Breast epithelium (tissue), 4 donors: ENCODE results near the gene WDHD1. TPM values are rescaled to one million over a fixed set of nuclear protein-coding genes. Genes with fewer than 3 reads are reported as not detected.

Experiments
- DNase-seq, 2 donors: peaks; one replicate each; pipeline ENCODE4 v3.0.0-alpha.2; 2019; ENCODE audit warnings: low spot score in 2 of 2
- H3K27ac ChIP-seq, 2 donors: fragments of 200-600 bp; sonication (generic) in 1 of 2; one replicate each; pipeline ENCODE4 v1.5.1; 2016 to 2019; ENCODE audit warnings: mild to moderate bottlenecking in 1 of 2
- H3K27me3 ChIP-seq, 2 donors: fragments of 200-600 bp; sonication (generic) in 1 of 2; one replicate each; pipeline versions ENCODE4 v1.5.1 to v1.6.0; 2017 to 2019; ENCODE audit warnings: control low read depth in 1 of 2, mild to moderate bottlenecking in 1 of 2
- H3K36me3 ChIP-seq: fragments of 200-600 bp; one replicate; pipeline ENCODE4 v1.5.1; 2019
- H3K4me1 ChIP-seq, 2 donors: fragments of 200-600 bp; sonication (generic); one replicate each; pipeline ENCODE4 v1.5.1; 2016 to 2019; ENCODE audit warnings: control low read depth in 1 of 2
- H3K4me3 ChIP-seq, 3 donors: fragments of 200-600 bp; sonication (generic); 1 replicate in 2 of 3; 2 replicates in 1 of 3; pipeline ENCODE4 v1.5.1; 2016 to 2019; ENCODE audit warnings: mild to moderate bottlenecking in 3 of 3, moderate library complexity in 2 of 3
- H3K9me3 ChIP-seq, 2 donors: fragments of 200-600 bp; sonication (generic) in 1 of 2; one replicate each; pipeline ENCODE4 v1.5.1; 2016 to 2019; ENCODE audit warnings: control low read depth in 1 of 2
- POLR2A ChIP-seq: fragments of 450-650 bp; IDR thresholded peaks from one replicate; pipeline ENCODE4 v1.6.1; 2016; ENCODE audit warnings: antibody characterized with exemption, mild to moderate bottlenecking, moderate library complexity
- POLR2AphosphoS5 ChIP-seq, 3 donors: sonication (generic); formaldehyde crosslinking; IDR thresholded peaks; one replicate each; pipeline ENCODE4 v1.6.1; 2017; ENCODE audit warnings: antibody characterized with exemption in 3 of 3
- intact Hi-C: fragments of 100-400 bp; cut with DNase I; formaldehyde crosslinking; loops from one replicate; pipeline ENCODE4 v1.15.1; 2023; ENCODE audit warnings: low total_unique reads
- total RNA-seq, 3 donors: library from RNA; depleted of rRNA; stranded (reverse); fragments of >200 nt; gene quantifications; one replicate each; pipeline ENCODE4 v1.1.0, GENCODE V29; 2016
- TF ChIP-seq, protein P1 (sequence below), 3 donors: fragments of 450-650 bp; IDR thresholded peaks; one replicate each; pipeline ENCODE4 v1.5.1; 2016 to 2017; ENCODE audit warnings: antibody characterized with exemption in 3 of 3, mild to moderate bottlenecking in 3 of 3, moderate library complexity in 3 of 3

Gene WDHD1
- total RNA-seq, 3 donors from 2014 or later, result 1.8 to 3.5 (median 2.3) TPM

DNA sequence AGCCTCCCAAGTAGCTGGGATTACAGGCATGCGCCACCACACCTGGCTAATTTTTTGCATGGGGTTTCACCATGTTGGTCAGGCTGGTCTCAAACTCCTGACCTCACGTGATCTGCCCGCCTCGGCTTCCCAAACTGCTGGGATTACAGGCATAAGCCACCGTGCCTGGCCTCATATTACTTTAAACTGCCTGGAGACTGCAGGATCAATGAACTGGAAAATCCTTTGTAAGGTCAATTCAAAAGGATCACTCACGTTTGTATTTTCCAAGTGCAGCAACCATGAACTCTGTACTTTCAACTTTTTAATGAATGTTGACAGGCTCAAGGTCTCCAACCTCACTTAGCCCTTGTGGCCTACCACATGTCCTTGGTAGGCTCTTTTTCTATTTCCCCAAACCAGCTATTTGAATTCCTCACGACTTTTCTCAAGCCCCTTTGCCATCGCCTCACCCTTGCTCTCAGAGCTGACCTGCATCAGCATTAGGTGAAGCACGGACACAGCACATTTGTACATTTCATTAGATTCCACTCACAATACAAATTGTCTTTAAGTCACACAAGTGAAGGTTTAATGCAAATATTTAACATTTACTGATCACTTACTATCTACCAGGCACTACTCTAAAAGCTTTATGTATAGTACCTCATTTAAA lies 82.0 kb downstream of the WDHD1 start:
- no peak overlapping the region for H3K4me3 ChIP-seq
- H3K36me3 ChIP-seq, result no peaks in the 10 kb centered on the region
- no peak for DNase-seq
- intact Hi-C loops, result no loop called here
- no peaks in the 10 kb centered on the region for H3K27me3 ChIP-seq
- no peaks in the 10 kb centered on the region for H3K4me1 ChIP-seq
- no peaks in the 10 kb centered on the region for H3K9me3 ChIP-seq
- no peak for TF ChIP-seq POLR2AphosphoS5 (IDR thresholded peaks at IDR 0.05)
- TF ChIP-seq, protein P1, sequence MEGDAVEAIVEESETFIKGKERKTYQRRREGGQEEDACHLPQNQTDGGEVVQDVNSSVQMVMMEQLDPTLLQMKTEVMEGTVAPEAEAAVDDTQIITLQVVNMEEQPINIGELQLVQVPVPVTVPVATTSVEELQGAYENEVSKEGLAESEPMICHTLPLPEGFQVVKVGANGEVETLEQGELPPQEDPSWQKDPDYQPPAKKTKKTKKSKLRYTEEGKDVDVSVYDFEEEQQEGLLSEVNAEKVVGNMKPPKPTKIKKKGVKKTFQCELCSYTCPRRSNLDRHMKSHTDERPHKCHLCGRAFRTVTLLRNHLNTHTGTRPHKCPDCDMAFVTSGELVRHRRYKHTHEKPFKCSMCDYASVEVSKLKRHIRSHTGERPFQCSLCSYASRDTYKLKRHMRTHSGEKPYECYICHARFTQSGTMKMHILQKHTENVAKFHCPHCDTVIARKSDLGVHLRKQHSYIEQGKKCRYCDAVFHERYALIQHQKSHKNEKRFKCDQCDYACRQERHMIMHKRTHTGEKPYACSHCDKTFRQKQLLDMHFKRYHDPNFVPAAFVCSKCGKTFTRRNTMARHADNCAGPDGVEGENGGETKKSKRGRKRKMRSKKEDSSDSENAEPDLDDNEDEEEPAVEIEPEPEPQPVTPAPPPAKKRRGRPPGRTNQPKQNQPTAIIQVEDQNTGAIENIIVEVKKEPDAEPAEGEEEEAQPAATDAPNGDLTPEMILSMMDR (IDR thresholded peaks at IDR 0.05), result no peak
- no peak for TF ChIP-seq POLR2A
- H3K27ac ChIP-seq, result no peak overlapping the region

- Histone ChIP-seq H3K27me3 (no peaks in the 10 kb centered on the region), H3K27ac (no peak overlapping the region), H3K4me3 (no peak overlapping the region), H3K36me3 (no peaks in the 10 kb centered on the region), H3K9me3 (no peaks in the 10 kb centered on the region), H3K4me1 (no peaks in the 10 kb centered on the region)
- no peak for TF ChIP-seq POLR2A
- TF ChIP-seq, protein P1 (IDR thresholded peaks at IDR 0.05), result no peak
- no peak for TF ChIP-seq POLR2AphosphoS5 (IDR thresholded peaks at IDR 0.05)
- intact Hi-C loops, result no loop called here
- DNase-seq, result no peak
Observed at GRCh38 chr14:54942913-54943312, 84.0 kb downstream of the WDHD1 start.

- no peaks in the 10 kb centered on the region for H3K4me1 ChIP-seq
- intact Hi-C loops, result no loop called here
- H3K4me3 ChIP-seq, result no peak overlapping the region
- H3K27me3 ChIP-seq, result no peaks in the 10 kb centered on the region
- TF ChIP-seq POLR2A (no peak), POLR2AphosphoS5 (IDR thresholded peaks at IDR 0.05) (no peak)
- TF ChIP-seq, protein P1 (IDR thresholded peaks at IDR 0.05), result no peak
- H3K9me3 ChIP-seq, result no peaks in the 10 kb centered on the region
- H3K36me3 ChIP-seq, result no peaks in the 10 kb centered on the region
- no peak overlapping the region for H3K27ac ChIP-seq
- no peak for DNase-seq
Observed at GRCh38 chr14:54936816-54937215, 90.1 kb downstream of the WDHD1 start.

DNA sequence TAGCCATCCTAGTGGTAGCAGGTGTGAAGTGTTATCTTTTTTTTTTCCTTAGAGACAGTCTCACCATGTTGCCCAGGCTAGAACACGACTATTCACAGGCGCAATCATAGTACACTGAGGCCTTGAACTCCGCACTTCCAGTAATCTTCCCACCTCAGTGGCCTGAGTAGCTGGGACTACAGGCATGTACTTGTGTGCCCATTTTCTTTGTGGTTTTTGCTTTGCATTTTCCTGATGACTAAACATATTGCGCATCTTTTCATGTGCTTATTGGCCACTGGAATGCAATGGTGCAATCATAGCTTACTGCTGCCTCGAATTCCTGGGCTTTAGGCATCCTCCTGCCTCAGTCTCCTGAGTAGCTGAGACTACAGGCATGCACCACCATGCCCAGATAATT lies 90.9 kb downstream of the WDHD1 start:
- TF ChIP-seq, protein P1 (IDR thresholded peaks at IDR 0.05), result no peak
- TF ChIP-seq POLR2A (no peak), POLR2AphosphoS5 (IDR thresholded peaks at IDR 0.05) (no peak)
- H3K9me3 ChIP-seq, result no peaks in the 10 kb centered on the region
- no peak overlapping the region for H3K27ac ChIP-seq
- no peak for DNase-seq
- no peak overlapping the region for H3K4me3 ChIP-seq
- H3K27me3 ChIP-seq, result no peaks in the 10 kb centered on the region
- no peaks in the 10 kb centered on the region for H3K36me3 ChIP-seq
- no peaks in the 10 kb centered on the region for H3K4me1 ChIP-seq
- intact Hi-C loops, result no loop called here

DNA sequence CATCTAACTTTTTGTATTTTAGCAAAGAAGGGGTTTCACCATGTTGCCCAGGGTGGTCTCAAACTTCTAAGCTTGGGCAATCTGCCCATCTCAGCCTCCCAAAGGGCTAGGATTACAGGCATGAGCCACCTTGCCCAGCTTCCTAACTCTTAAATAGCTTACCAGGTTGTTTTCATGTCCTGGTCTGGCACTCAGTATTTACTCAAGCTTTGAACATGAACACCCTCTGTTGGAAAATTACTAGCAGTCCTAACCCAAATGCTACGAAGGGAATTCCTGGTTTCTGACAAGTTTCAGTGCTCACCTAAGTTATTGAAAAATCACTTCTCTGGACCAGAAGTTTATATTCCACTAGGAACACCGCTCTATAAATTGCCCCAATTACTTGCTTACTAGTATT lies 91.8 kb downstream of the WDHD1 start:
- Histone ChIP-seq H3K4me1 (no peaks in the 10 kb centered on the region), H3K9me3 (no peaks in the 10 kb centered on the region), H3K27ac (no peak overlapping the region), H3K27me3 (no peaks in the 10 kb centered on the region), H3K36me3 (no peaks in the 10 kb centered on the region), H3K4me3 (no peak overlapping the region)
- TF ChIP-seq POLR2AphosphoS5 (IDR thresholded peaks at IDR 0.05) (no peak), POLR2A (no peak)
- TF ChIP-seq, protein P1 (IDR thresholded peaks at IDR 0.05), result no peak
- DNase-seq, result no peak
- intact Hi-C loops, result no loop called here
